MCF 10A (cell line): Measurements from ENCODE around the gene C2CD3. TPM values are rescaled to one million over a fixed set of nuclear protein-coding genes. Genes with fewer than 3 reads are reported as not detected.

Experiments
- BruUV-seq: library from RNA; stranded (reverse); fragments of 400-500 nt; replicated peaks from 2 replicates; lab custom pipeline; 2021; lab: Mats Ljungman, UMichigan
- CTCF ChIA-PET: fragments of 300-600 bp; sonication (Branson Sonifier 250); formaldehyde crosslinking; extraction: SDS; loops from one replicate; lab custom pipeline; 2021; ENCODE audit warnings: antibody characterized with exemption, inconsistent platforms; lab: Yijun Ruan, JAX
- POLR2A ChIA-PET: fragments of 300-600, 350-650 bp; sonication (Branson Sonifier 250); formaldehyde crosslinking; extraction: SDS; loops from one replicate; lab custom pipeline; 2020; ENCODE audit warnings: antibody characterized with exemption, inconsistent platforms; lab: Yijun Ruan, JAX
- DNase-seq: peaks from one replicate; pipeline ENCODE4 v3.0.0-alpha.2; 2018; ENCODE audit not compliant: unreplicated experiment
- H3K27ac Mint-ChIP-seq: one replicate; pipeline ENCODE4 v1.8.0; 2022; ENCODE audit warnings: mild to moderate bottlenecking, low read depth, mixed read lengths; ENCODE audit not compliant: unreplicated experiment
- H3K27me3 Mint-ChIP-seq: one replicate; pipeline ENCODE4 v1.8.0; 2022; ENCODE audit warnings: mixed read lengths; ENCODE audit not compliant: insufficient read depth, unreplicated experiment
- H3K36me3 Mint-ChIP-seq: one replicate; pipeline ENCODE4 v1.8.0; 2022; ENCODE audit warnings: mild to moderate bottlenecking, moderate library complexity, mixed read lengths; ENCODE audit not compliant: insufficient read depth, unreplicated experiment
- H3K4me1 Mint-ChIP-seq: one replicate; pipeline ENCODE4 v1.8.0; 2022; ENCODE audit warnings: mixed read lengths; ENCODE audit not compliant: insufficient read depth, unreplicated experiment
- H3K4me3 Mint-ChIP-seq: one replicate; pipeline ENCODE4 v1.8.0; 2022; ENCODE audit warnings: mild to moderate bottlenecking, moderate library complexity, mixed read lengths; ENCODE audit not compliant: unreplicated experiment
- H3K9me3 Mint-ChIP-seq: one replicate; pipeline ENCODE4 v1.8.0; 2022; ENCODE audit warnings: mixed read lengths; ENCODE audit not compliant: unreplicated experiment
- intact Hi-C: fragments of 100-400 bp; cut with micrococcal nuclease; formaldehyde crosslinking; loops from 2 replicates; pipeline ENCODE4 v1.14.1; 2022
- total RNA-seq: library from RNA; stranded (reverse); gene quantifications from 2 replicates; pipeline ENCODE4 v1.2.3, GENCODE V29; 2022
- TF ChIP-seq, protein P1 (sequence below): fragments of 200-600 bp; IDR thresholded peaks from one replicate; pipeline ENCODE4 v1.8.0; 2022; ENCODE audit warnings: antibody characterized with exemption, mild to moderate bottlenecking; ENCODE audit not compliant: unreplicated experiment

The C2CD3 gene
- total RNA-seq, 1 experiment from 2014 or later: 18.7 TPM

DNA sequence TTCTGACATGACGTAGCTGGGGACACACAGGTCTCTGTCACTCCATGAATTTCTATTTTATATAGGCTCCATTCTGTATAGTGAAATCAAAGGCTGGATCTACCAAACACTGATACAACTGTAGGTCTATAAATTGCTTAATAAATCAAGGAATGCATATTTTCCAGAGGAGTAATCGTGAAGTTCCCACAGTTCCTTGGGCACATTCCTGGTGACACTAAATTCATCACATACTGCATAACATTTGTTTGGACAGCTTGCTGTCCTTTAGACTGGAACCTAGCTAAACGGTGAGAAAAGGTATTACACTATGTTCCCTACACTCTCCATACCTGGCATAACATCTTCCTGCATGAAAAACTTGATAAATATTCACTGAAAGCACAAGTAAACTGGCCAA lies 120.3 kb downstream of the C2CD3 start:
- BruUV-seq: no TSS peak
- DNase-seq: no peak

DNA sequence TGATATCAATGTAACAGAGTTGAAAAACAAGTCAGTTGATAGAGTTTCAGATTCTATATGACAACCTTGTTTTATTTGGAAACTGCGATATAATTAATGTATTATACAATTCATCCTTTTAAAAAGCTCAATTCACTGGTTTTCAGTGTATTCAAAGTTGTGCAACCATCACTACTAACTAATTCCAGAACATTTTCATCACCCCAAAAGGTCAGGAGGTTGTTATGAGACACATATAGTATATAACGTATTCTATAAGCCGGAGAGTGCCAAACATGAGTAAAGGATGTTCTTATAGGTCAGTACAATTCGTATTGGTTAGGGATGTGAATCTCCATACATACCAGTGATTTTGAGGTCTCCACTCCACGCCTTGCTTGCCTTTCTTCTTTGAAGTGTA lies 121.8 kb downstream of the C2CD3 start:
- Mint-ChIP-seq H3K36me3 (peaks cover 7% of the 10 kb centered on the region), H3K27me3 (no peaks in the 10 kb centered on the region), H3K4me1 (no peaks in the 10 kb centered on the region), H3K4me3 (no peak overlapping the region), H3K9me3 (no peaks in the 10 kb centered on the region), H3K27ac (no peak overlapping the region)
- intact Hi-C loops: no loop called here
- POLR2A ChIA-PET: interaction anchor here (0.6 kb wide), 1 partner anchor 172 kb away, joined by 3 read pairs; no protein-coding TSS in a partner anchor
- DNase-seq: no peak
- CTCF ChIA-PET: no interaction called here
- TF ChIP-seq, protein P1, sequence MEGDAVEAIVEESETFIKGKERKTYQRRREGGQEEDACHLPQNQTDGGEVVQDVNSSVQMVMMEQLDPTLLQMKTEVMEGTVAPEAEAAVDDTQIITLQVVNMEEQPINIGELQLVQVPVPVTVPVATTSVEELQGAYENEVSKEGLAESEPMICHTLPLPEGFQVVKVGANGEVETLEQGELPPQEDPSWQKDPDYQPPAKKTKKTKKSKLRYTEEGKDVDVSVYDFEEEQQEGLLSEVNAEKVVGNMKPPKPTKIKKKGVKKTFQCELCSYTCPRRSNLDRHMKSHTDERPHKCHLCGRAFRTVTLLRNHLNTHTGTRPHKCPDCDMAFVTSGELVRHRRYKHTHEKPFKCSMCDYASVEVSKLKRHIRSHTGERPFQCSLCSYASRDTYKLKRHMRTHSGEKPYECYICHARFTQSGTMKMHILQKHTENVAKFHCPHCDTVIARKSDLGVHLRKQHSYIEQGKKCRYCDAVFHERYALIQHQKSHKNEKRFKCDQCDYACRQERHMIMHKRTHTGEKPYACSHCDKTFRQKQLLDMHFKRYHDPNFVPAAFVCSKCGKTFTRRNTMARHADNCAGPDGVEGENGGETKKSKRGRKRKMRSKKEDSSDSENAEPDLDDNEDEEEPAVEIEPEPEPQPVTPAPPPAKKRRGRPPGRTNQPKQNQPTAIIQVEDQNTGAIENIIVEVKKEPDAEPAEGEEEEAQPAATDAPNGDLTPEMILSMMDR: no peak
- no TSS peak for BruUV-seq

More for the DNA sequence above, 120.3 kb downstream of the C2CD3 start:
- Mint-ChIP-seq H3K36me3 (peaks cover 8% of the 10 kb centered on the region), H3K27me3 (no peaks in the 10 kb centered on the region), H3K4me1 (no peaks in the 10 kb centered on the region), H3K9me3 (no peaks in the 10 kb centered on the region), H3K4me3 (no peak overlapping the region), H3K27ac (no peak overlapping the region)
- TF ChIP-seq, protein P1: no peak
- intact Hi-C loops: no loop called here
- CTCF ChIA-PET: no interaction called here
- POLR2A ChIA-PET: no interaction called here

DNA sequence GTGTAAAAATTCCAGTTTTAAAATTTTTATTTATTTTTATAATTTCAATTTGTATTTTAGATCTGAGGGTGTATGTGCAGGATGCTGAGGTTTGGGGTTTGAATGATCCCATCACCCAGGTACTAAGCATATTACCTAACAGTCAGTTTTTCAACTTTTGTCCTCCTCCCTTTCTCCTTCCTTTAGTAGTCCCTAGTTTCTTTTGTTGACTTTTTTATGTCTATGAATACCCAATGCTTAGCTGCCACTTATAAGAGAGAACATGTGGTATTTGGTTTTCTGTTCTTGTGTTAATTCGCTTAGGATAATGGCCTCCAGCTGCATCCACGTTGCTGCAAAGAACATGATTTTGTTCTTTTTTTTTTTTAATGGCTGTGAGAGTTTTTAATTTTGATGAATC lies 126.3 kb downstream of the C2CD3 start:
- CTCF ChIA-PET: no interaction called here
- intact Hi-C loops: no loop called here

DNA sequence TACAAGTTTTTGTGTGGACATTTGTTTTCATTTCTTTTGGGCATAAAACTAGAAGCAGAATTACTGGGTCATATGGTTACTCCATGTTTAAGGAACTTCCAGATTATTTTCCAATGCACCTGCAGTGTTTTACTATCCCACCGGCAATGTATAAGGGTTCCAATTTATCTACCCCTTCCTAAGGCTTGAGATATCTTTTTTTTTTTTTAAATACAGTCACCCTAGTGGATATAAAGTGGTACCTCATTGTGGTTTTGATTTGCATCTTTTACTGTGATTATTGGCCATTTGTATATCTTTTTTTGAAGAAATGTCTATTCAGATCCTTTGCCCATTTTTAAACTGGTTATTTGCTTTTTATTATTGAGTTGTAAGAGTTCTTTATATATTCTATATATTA lies 127.4 kb downstream of the C2CD3 start:
- no peak overlapping the region for H3K27ac Mint-ChIP-seq
- H3K4me3 Mint-ChIP-seq: no peak overlapping the region
- H3K9me3 Mint-ChIP-seq: no peaks in the 10 kb centered on the region
- ChIA-PET CTCF (no interaction called here), POLR2A (interaction anchor here (0.6 kb wide), 1 partner anchor 104 kb away, joined by 3 read pairs; no protein-coding TSS in a partner anchor)
- no peak for DNase-seq
- intact Hi-C loops: no loop called here
- BruUV-seq: no TSS peak
- H3K27me3 Mint-ChIP-seq: no peaks in the 10 kb centered on the region
- no peaks in the 10 kb centered on the region for H3K4me1 Mint-ChIP-seq
- H3K36me3 Mint-ChIP-seq: peaks cover 27% of the 10 kb centered on the region
- TF ChIP-seq, protein P1: no peak

More for the DNA sequence above, 126.3 kb downstream of the C2CD3 start:
- Mint-ChIP-seq H3K27me3 (no peaks in the 10 kb centered on the region), H3K9me3 (no peaks in the 10 kb centered on the region), H3K36me3 (peaks cover 27% of the 10 kb centered on the region), H3K4me3 (no peak overlapping the region), H3K4me1 (no peaks in the 10 kb centered on the region), H3K27ac (no peak overlapping the region)
- POLR2A ChIA-PET: no interaction called here
- BruUV-seq: no TSS peak
- no peak for DNase-seq
- TF ChIP-seq, protein P1: no peak
